ENCODE results near the gene CD40.

- TF ChIP-seq CTCF (conservative IDR thresholded peaks at IDR 0.05; ENCODE audit: low read length) (no peak), EZH2phosphoT487 (IDR thresholded peaks at IDR 0.05; ENCODE audit: borderline replicate concordance, low read depth, low read length) (no peak)
Observed at GRCh38 chr20:46074006-46074405, 44.1 kb upstream of the CD40 start.
